ENCODE data around the gene LRMDA. TPM values are rescaled to one million over a fixed set of nuclear protein-coding genes. Genes with fewer than 3 reads are reported as not detected.

LRMDA gene
- total and polyA plus RNA-seq, 10 of the 15 experiments (the other 5 are each of a cell fraction or from before 2014, with no cell fraction given) = 0.07 to 0.54 (median 0.29) TPM; not detected in 4

GRCh38 chr10:75450075-75450445, 18.6 kb downstream of the LRMDA start:
- ATAC-seq (no peak), DNase-seq (ENCODE audit: low read depth, low spot score) (no peak), FAIRE-seq (no peak)
- ChIA-PET POLR2A (interaction anchor here (0.7 kb wide), 1 partner anchor 39 kb away, joined by 4 read pairs; no protein-coding TSS in a partner anchor), RAD21 (ENCODE audit: unreplicated experiment) (interaction anchor here (1.0 kb wide), 1 partner anchor 48 kb away, joined by 3 read pairs; no protein-coding TSS in a partner anchor), SMC1A (ENCODE audit: uncharacterized antibody, unreplicated experiment) (interaction anchor here (1.2 to 2.4 kb wide), 3 partner anchors 8 to 38 kb away, joined by 3 to 6 read pairs (median 4); no protein-coding TSS in a partner anchor), CTCF (interaction anchor here (1.1 to 2.1 kb wide), 2 partner anchors 12 to 56 kb away, joined by 3 to 4 read pairs; no protein-coding TSS in a partner anchor)
- Histone ChIP-seq H3K9me3 (replicated peaks; ENCODE audit: control insufficient read depth, insufficient read depth, low read length) (no peaks in the 10 kb centered on the region), H3K79me2 (ENCODE audit: control insufficient read depth, insufficient read depth, low read length) (no peaks in the 10 kb centered on the region), H3K27ac (ENCODE audit: control insufficient read depth, insufficient read depth) (no peak overlapping the region), H3K4me3 (no peak overlapping the region), H3K27me3 (replicated peaks in 1 of 2; ENCODE audit: control insufficient read depth in 2 of 2, insufficient read depth in 2 of 2, low read length in 1 of 2) (no peaks in the 10 kb centered on the region), H2AFZ (ENCODE audit: control insufficient read depth, low read depth, low read length) (no peak overlapping the region), H3K9ac (ENCODE audit: control insufficient read depth, insufficient read depth, low read length) (no peak overlapping the region), H4K20me1 (ENCODE audit: control insufficient read depth, insufficient read depth) (no peaks in the 10 kb centered on the region), H3K4me1 (ENCODE audit: control insufficient read depth, insufficient read depth, low read length) (no peaks in the 10 kb centered on the region), H3K4me2 (ENCODE audit: control insufficient read depth, insufficient read depth) (no peak overlapping the region), H3K36me3 (ENCODE audit: control insufficient read depth in 2 of 2, insufficient read depth in 2 of 2, low read length in 1 of 2) (no peaks in the 10 kb centered on the region)
- intact Hi-C loops (cut with micrococcal nuclease; ENCODE audit: unreplicated experiment) = no loop called here
- BruUV-seq (replicated peaks) = no TSS peak
- TF ChIP-seq TBL1XR1 (IDR thresholded peaks at IDR 0.05; ENCODE audit: low read depth, low read length) (no peak), IKZF1 (conservative IDR thresholded peaks at IDR 0.05) (0 out of 2 replicates have a peak, but pooled peaks have one; percentile 6)
- in situ Hi-C loops (cut with MboI) = no loop called here
- 50% methylated on average over 4 of the region's 4 CpGs for WGBS (ENCODE audit: insufficient coverage, insufficient replicate concordance, low lambda C conversion rate, missing lambda C conversion rate)

- BruUV-seq (replicated peaks) = no TSS peak
- ChIA-PET SMC1A (ENCODE audit: uncharacterized antibody, unreplicated experiment) (interaction anchor here (1.1 to 2.4 kb wide), 5 partner anchors 9 to 37 kb away, joined by 3 to 7 read pairs (median 4); no protein-coding TSS in a partner anchor), RAD21 (ENCODE audit: unreplicated experiment) (interaction anchor here (0.7 to 1.0 kb wide), 2 partner anchors 49 to 169 kb away, joined by 3 read pairs; no protein-coding TSS in a partner anchor), POLR2A (interaction anchor here (1.0 to 1.7 kb wide), 2 partner anchors 21 to 31 kb away, joined by 3 read pairs; no protein-coding TSS in a partner anchor), CTCF (interaction anchor here (0.5 to 2.1 kb wide), 5 partner anchors 9 to 702 kb away, joined by 3 to 4 read pairs (median 3); no protein-coding TSS in a partner anchor)
- H2AFZ ChIP-seq (ENCODE audit: control insufficient read depth, low read depth, low read length) = no peak overlapping the region
- FAIRE-seq = no peak
- no peak overlapping the region for H3K9ac ChIP-seq (ENCODE audit: control insufficient read depth, insufficient read depth, low read length)
- WGBS (ENCODE audit: insufficient coverage, insufficient replicate concordance, low lambda C conversion rate, missing lambda C conversion rate) = 51% methylated on average over 18 of the region's 18 CpGs
- no peaks in the 10 kb centered on the region for H3K4me1 ChIP-seq (ENCODE audit: control insufficient read depth, insufficient read depth, low read length)
- H4K20me1 ChIP-seq (ENCODE audit: control insufficient read depth, insufficient read depth) = no peaks in the 10 kb centered on the region
- H3K27ac ChIP-seq (ENCODE audit: control insufficient read depth, insufficient read depth) = no peak overlapping the region
- H3K4me3 ChIP-seq = no peak overlapping the region
- intact Hi-C loops (cut with micrococcal nuclease; ENCODE audit: unreplicated experiment) (no loop called here), in situ Hi-C loops (cut with MboI) (no loop called here)
- no peak for DNase-seq (ENCODE audit: low read depth, low spot score)
- H3K79me2 ChIP-seq (ENCODE audit: control insufficient read depth, insufficient read depth, low read length) = no peaks in the 10 kb centered on the region
- H3K36me3 ChIP-seq (ENCODE audit: control insufficient read depth in 2 of 2, insufficient read depth in 2 of 2, low read length in 1 of 2) = no peaks in the 10 kb centered on the region
- no peak overlapping the region for H3K4me2 ChIP-seq (ENCODE audit: control insufficient read depth, insufficient read depth)
- ATAC-seq = no peak
- H3K9me3 ChIP-seq (replicated peaks; ENCODE audit: control insufficient read depth, insufficient read depth, low read length) = no peaks in the 10 kb centered on the region
- no peaks in the 10 kb centered on the region for H3K27me3 ChIP-seq (replicated peaks in 1 of 2; ENCODE audit: control insufficient read depth in 2 of 2, insufficient read depth in 2 of 2, low read length in 1 of 2)
- TF ChIP-seq RELB (IDR thresholded peaks at IDR 0.05; ENCODE audit: low read depth) (no peak), MYB (IDR thresholded peaks at IDR 0.05; ENCODE audit: borderline replicate concordance, low read depth, low read length) (no peak), ZBTB4 (CRISPR knock-in tag; IDR thresholded peaks at IDR 0.05) (no peak), SMAD1 (IDR thresholded peaks at IDR 0.05; ENCODE audit: low read depth, partially characterized antibody) (no peak), ZNF217 (IDR thresholded peaks at IDR 0.05) (no peak), NFXL1 (IDR thresholded peaks at IDR 0.05; ENCODE audit: borderline replicate concordance) (no peak), BACH1 (IDR thresholded peaks at IDR 0.05; ENCODE audit: borderline replicate concordance) (no peak)
Measured at GRCh38 chr10:75450644-75451640, 19.5 kb downstream of the LRMDA start.

Measured in GM12878 (cell line).